Measurements from ENCODE around the gene ZFP36L1. TPM values are rescaled to one million over a fixed set of nuclear protein-coding genes. Genes with fewer than 3 reads are reported as not detected.

The ZFP36L1 gene
- total RNA-seq, 1 experiment from 2014 or later = 69.5 TPM

DNA sequence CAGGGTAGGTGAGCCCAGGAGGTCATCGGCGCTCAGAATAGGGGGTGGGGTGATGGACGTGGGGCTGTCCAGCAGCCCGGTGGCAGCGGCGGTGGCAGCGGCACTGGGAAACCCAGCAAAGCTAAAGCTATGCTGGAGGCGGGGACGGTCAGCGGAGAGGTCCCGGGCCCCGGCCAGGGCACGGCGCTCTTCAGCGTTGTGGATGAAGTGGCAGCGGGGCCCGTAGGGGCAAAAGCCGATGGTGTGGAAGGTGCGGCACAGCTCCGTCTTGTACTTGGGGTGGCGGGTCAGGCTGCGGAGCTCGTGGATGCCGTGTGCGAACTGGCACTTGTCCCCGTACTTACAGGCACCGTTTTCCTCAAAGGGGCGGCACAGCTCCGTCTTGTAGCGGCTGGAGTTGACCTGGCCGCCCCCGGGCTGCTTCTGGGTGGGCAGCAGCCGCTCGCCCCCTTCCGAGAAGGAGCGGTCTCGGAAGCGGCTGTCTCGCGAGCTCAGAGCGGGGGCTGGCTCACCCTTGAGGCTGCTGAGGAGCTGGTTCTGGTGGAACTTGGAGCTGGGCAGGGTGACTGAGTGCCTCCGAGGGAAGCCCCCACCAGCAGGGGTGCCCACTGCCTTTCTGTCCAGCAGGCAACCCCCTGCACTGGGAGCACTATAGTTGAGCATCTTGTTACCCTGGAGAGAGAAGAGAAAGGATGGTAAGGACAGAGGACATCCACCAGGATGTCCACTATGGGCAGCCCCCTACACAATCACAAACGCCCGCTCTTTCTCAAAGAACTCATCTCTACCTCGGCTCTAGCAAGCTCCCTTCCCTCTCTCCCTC, 2.8 kb downstream of the ZFP36L1 start:
- intact Hi-C loops (cut with micrococcal nuclease; ENCODE audit: unreplicated experiment) = loop anchor here (1.0 to 10.0 kb wide), 5 partner anchors 108 to 542 kb away; no protein-coding TSS in a partner anchor
- no TSS peak for BruUV-seq (replicated peaks)
- CTCF ChIA-PET = interaction anchor here (0.5 to 1.8 kb wide), 4 partner anchors 12 to 543 kb away, joined by 3 to 22 read pairs (median 4); no protein-coding TSS in a partner anchor
- H3K36me3 ChIP-seq (ENCODE audit: insufficient read depth, low read length, poor library complexity, severe bottlenecking) = peaks cover 33% of the 10 kb centered on the region
- POLR2A ChIA-PET (ENCODE audit: low non-redundant PET) = no interaction called here
- no peak for DNase-seq (ENCODE audit: low spot score)
- no peaks in the 10 kb centered on the region for H3K27me3 ChIP-seq (replicated peaks; ENCODE audit: insufficient read depth, low read depth, low read length, poor library complexity)
- peak overlapping the region; percentile 74 for H3K4me3 ChIP-seq (ENCODE audit: low read depth, low read length, poor library complexity, severe bottlenecking)
- peak overlapping the region; percentile 55 for H3K27ac ChIP-seq (ENCODE audit: low read depth, low read length, poor library complexity, severe bottlenecking)
- H3K9me3 ChIP-seq (ENCODE audit: low read depth, low read length, poor library complexity, severe bottlenecking) = no peaks in the 10 kb centered on the region
- TF ChIP-seq, protein P1, sequence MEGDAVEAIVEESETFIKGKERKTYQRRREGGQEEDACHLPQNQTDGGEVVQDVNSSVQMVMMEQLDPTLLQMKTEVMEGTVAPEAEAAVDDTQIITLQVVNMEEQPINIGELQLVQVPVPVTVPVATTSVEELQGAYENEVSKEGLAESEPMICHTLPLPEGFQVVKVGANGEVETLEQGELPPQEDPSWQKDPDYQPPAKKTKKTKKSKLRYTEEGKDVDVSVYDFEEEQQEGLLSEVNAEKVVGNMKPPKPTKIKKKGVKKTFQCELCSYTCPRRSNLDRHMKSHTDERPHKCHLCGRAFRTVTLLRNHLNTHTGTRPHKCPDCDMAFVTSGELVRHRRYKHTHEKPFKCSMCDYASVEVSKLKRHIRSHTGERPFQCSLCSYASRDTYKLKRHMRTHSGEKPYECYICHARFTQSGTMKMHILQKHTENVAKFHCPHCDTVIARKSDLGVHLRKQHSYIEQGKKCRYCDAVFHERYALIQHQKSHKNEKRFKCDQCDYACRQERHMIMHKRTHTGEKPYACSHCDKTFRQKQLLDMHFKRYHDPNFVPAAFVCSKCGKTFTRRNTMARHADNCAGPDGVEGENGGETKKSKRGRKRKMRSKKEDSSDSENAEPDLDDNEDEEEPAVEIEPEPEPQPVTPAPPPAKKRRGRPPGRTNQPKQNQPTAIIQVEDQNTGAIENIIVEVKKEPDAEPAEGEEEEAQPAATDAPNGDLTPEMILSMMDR (conservative IDR thresholded peaks at IDR 0.05; ENCODE audit: low read depth, low read length) = no peak
- no peak for TF ChIP-seq EZH2 (IDR thresholded peaks at IDR 0.05; ENCODE audit: borderline replicate concordance, low read depth, low read length, poor library complexity, severe bottlenecking)
- H3K4me1 ChIP-seq (ENCODE audit: insufficient read depth, low read length, poor library complexity, severe bottlenecking) = peaks cover 37% of the 10 kb centered on the region

DNA sequence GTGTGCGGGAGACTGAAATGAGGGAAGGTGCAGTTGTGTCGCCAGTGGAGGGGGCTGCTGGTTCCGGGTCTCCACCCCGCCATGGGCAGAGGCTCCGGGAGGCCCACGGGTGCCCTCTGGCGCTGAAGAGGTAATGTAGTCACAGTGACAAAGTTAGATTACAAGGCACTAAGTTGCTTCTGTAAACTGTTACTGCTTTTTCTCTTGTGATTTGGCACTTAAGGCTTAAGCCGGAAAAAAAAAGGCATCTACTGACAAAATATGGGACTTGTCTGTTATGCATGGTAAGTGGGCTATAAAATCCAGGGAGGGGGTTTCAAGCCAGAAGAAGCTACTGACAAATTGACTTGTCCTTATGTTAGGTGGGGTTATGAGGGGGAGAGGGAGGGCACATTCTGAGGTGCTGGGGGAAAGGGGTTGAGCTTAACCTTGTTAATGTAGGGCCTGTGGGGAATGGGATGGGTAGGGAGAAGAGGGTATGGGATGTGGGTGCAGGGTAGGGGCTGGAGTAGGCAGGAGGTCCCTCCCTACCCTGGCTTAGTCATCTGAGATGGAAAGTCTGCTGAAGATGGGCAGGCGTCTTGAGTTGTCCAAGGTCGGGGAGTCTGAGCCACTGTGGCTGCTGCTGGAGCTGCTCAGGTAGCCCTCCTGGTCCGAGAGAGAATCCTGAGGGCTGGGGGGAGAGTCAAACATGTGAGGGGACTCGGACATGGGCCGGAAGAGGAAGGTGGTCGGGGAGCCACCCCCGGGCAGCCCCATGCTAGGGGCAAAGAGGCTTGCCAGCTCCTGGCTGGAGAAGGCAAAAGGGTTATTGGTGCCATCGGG, 3.7 kb downstream of the ZFP36L1 start:
- Histone ChIP-seq H3K9me3 (ENCODE audit: low read depth, low read length, poor library complexity, severe bottlenecking) (no peaks in the 10 kb centered on the region), H3K4me1 (ENCODE audit: insufficient read depth, low read length, poor library complexity, severe bottlenecking) (peaks cover 29% of the 10 kb centered on the region), H3K27me3 (replicated peaks; ENCODE audit: insufficient read depth, low read depth, low read length, poor library complexity) (no peaks in the 10 kb centered on the region), H3K36me3 (ENCODE audit: insufficient read depth, low read length, poor library complexity, severe bottlenecking) (peaks cover 33% of the 10 kb centered on the region), H3K27ac (ENCODE audit: low read depth, low read length, poor library complexity, severe bottlenecking) (peak overlapping the region; percentile 55), H3K4me3 (ENCODE audit: low read depth, low read length, poor library complexity, severe bottlenecking) (peak overlapping the region; percentile 74)
- BruUV-seq (replicated peaks) = no TSS peak
- CTCF ChIA-PET = interaction anchor here (0.5 to 1.8 kb wide), 5 partner anchors 11 to 542 kb away, joined by 3 to 22 read pairs (median 3); no protein-coding TSS in a partner anchor
- intact Hi-C loops (cut with micrococcal nuclease; ENCODE audit: unreplicated experiment) = loop anchor here (1.0 to 5.0 kb wide), 3 partner anchors 242 to 541 kb away; no protein-coding TSS in a partner anchor
- DNase-seq (ENCODE audit: low spot score) = peak; percentile 93
- POLR2A ChIA-PET (ENCODE audit: low non-redundant PET) = no interaction called here
- TF ChIP-seq EZH2 (IDR thresholded peaks at IDR 0.05; ENCODE audit: borderline replicate concordance, low read depth, low read length, poor library complexity, severe bottlenecking) = no peak
- TF ChIP-seq, protein P1 (conservative IDR thresholded peaks at IDR 0.05; ENCODE audit: low read depth, low read length) = peak; percentile 86

DNA sequence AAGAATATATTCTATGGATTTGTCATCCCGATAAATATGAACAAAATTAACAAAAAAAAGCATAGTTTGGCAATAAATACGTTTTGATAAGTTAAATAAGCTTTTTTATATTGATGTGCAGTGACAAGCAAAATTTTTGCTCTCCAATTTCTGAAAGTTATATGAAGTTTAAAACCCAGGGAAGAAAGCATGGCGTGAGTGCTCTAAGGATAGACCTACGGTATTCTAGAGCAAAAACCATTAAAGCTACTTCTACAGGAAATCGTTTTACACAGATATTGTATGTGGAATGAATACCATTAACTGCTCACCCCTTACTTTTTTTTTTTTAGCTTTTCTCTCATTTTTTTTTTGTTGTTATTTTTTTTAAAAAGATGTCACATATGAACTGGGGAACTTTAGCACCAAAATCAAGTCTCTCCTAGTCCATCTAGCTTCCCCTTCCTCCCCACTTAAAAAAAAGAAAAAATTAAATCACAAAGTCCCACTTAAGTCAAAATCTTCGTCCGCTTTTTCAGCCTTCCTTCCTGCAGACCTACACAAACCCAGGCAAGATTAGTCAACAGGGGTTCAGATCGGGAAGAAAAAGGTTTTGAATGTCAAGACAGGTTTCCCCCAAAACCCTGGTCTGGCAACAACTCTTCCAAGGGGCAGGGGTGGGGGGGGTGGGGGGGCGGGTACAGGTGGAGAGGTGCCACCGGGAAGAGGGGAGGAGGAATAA, 4.4 kb downstream of the ZFP36L1 start:
- POLR2A ChIA-PET (ENCODE audit: low non-redundant PET) = no interaction called here
- intact Hi-C loops (cut with micrococcal nuclease; ENCODE audit: unreplicated experiment) = loop anchor here (5.0 kb wide), 2 partner anchors 241 to 436 kb away; no protein-coding TSS in a partner anchor
- Histone ChIP-seq H3K27me3 (replicated peaks; ENCODE audit: insufficient read depth, low read depth, low read length, poor library complexity) (no peaks in the 10 kb centered on the region), H3K36me3 (ENCODE audit: insufficient read depth, low read length, poor library complexity, severe bottlenecking) (peaks cover 33% of the 10 kb centered on the region), H3K4me1 (ENCODE audit: insufficient read depth, low read length, poor library complexity, severe bottlenecking) (peaks cover 23% of the 10 kb centered on the region), H3K27ac (ENCODE audit: low read depth, low read length, poor library complexity, severe bottlenecking) (no peak overlapping the region), H3K9me3 (ENCODE audit: low read depth, low read length, poor library complexity, severe bottlenecking) (no peaks in the 10 kb centered on the region), H3K4me3 (ENCODE audit: low read depth, low read length, poor library complexity, severe bottlenecking) (no peak overlapping the region)
- BruUV-seq (replicated peaks) = TSS peak; percentile 9
- DNase-seq (ENCODE audit: low spot score) = no peak
- CTCF ChIA-PET = interaction anchor here (0.7 to 1.8 kb wide), 2 partner anchors 296 to 541 kb away, joined by 5 to 22 read pairs; no protein-coding TSS in a partner anchor
- no peak for TF ChIP-seq EZH2 (IDR thresholded peaks at IDR 0.05; ENCODE audit: borderline replicate concordance, low read depth, low read length, poor library complexity, severe bottlenecking)
- TF ChIP-seq, protein P1 (conservative IDR thresholded peaks at IDR 0.05; ENCODE audit: low read depth, low read length) = no peak
